ENCODE measurements around the gene FKBP1C.

DNA sequence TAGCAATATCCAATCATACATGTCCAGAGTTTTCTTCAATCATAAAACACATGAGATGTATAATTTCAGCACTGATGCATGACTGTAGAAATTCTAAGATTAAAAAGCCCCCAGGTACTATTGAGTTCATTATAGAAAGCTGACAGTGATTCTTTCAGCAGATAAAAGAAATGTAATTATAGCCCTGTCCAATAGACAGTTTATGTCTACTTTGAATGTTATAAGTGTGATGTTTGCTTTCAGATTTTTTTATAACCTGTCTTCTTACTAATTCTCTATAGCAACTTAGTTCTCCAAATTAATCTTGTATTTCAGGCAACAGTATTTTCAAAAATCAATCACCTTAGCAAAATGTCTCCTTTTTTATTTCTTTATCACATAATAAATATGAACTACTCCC lies 13.5 kb upstream of the FKBP1C start:
- TF ChIP-seq SIN3A (IDR thresholded peaks at IDR 0.05; ENCODE audit: borderline replicate concordance, insufficient read depth, low read length) (no peak), POLR2AphosphoS5 (IDR thresholded peaks at IDR 0.05; ENCODE audit: low read depth, low read length) (no peak), TAF1 (IDR thresholded peaks at IDR 0.05; ENCODE audit: borderline replicate concordance, insufficient read depth, low read length) (no peak), FOXP2 (optimal IDR thresholded peaks at IDR 0.05; ENCODE audit: borderline replicate concordance, extremely low read depth, extremely low read length, insufficient read depth) (no peak)
- TF ChIP-seq, protein P1, sequence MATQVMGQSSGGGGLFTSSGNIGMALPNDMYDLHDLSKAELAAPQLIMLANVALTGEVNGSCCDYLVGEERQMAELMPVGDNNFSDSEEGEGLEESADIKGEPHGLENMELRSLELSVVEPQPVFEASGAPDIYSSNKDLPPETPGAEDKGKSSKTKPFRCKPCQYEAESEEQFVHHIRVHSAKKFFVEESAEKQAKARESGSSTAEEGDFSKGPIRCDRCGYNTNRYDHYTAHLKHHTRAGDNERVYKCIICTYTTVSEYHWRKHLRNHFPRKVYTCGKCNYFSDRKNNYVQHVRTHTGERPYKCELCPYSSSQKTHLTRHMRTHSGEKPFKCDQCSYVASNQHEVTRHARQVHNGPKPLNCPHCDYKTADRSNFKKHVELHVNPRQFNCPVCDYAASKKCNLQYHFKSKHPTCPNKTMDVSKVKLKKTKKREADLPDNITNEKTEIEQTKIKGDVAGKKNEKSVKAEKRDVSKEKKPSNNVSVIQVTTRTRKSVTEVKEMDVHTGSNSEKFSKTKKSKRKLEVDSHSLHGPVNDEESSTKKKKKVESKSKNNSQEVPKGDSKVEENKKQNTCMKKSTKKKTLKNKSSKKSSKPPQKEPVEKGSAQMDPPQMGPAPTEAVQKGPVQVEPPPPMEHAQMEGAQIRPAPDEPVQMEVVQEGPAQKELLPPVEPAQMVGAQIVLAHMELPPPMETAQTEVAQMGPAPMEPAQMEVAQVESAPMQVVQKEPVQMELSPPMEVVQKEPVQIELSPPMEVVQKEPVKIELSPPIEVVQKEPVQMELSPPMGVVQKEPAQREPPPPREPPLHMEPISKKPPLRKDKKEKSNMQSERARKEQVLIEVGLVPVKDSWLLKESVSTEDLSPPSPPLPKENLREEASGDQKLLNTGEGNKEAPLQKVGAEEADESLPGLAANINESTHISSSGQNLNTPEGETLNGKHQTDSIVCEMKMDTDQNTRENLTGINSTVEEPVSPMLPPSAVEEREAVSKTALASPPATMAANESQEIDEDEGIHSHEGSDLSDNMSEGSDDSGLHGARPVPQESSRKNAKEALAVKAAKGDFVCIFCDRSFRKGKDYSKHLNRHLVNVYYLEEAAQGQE (IDR thresholded peaks at IDR 0.05; ENCODE audit: insufficient read depth in 1 of 2, low read depth in 2 of 2, low read length in 2 of 2): no peak

Data from PFSK-1 (cell line).